GM23338 (cell line): ENCODE data around the gene RAB27B. TPM values are rescaled to one million over a fixed set of nuclear protein-coding genes. Genes with fewer than 3 reads are reported as not detected.

Experiments used
- ATAC-seq: fragments of 200-7000 bp; cut with Tn5 transposase; 3 replicates; pipeline ENCODE4 v1.9.1; 2020
- DNase-seq: peaks from one replicate; pipeline ENCODE4 v3.0.0-alpha.2; 2015; ENCODE audit warnings: low spot score
- H2AFZ ChIP-seq: fragments of 200-600 bp; sonication (generic); 2 replicates; pipeline ENCODE4 v1.8.0; 2016; ENCODE audit warnings: antibody characterized with exemption, mild to moderate bottlenecking, moderate library complexity
- H3F3A ChIP-seq: fragments of 200-600 bp; sonication (generic); replicated peaks from 2 replicates; pipeline ENCODE4 v1.8.0; 2017; ENCODE audit warnings: antibody characterized with exemption, mixed run types, low read depth
- H3K27ac ChIP-seq: fragments of 200-600 bp; sonication (generic); 2 replicates; pipeline ENCODE4 v1.6.1; 2016; ENCODE audit warnings: low read depth
- H3K27me3 ChIP-seq: fragments of 200-600 bp; sonication (generic); 2 replicates; pipeline ENCODE4 v1.8.0; 2016; ENCODE audit warnings: mild to moderate bottlenecking, mixed run types, moderate library complexity; ENCODE audit not compliant: insufficient read depth
- H3K36me3 ChIP-seq: fragments of 200-600 bp; sonication (generic); 2 replicates; pipeline ENCODE4 v1.8.0; 2016; ENCODE audit warnings: mild to moderate bottlenecking; ENCODE audit not compliant: insufficient read depth
- H3K4me1 ChIP-seq: fragments of 200-600 bp; sonication (generic); 2 replicates; pipeline ENCODE4 v1.8.0; 2016; ENCODE audit warnings: mild to moderate bottlenecking, moderate library complexity; ENCODE audit not compliant: insufficient read depth
- H3K4me2 ChIP-seq: fragments of 200-600 bp; sonication (generic); 2 replicates; pipeline ENCODE4 v1.7.1; 2017; ENCODE audit warnings: mixed run types
- H3K4me3 ChIP-seq: fragments of 200-600 bp; sonication (generic); 2 replicates; pipeline ENCODE4 v1.6.1; 2016; ENCODE audit warnings: mixed run types
- H3K79me2 ChIP-seq: fragments of 200-600 bp; sonication (generic); replicated peaks from 2 replicates; pipeline ENCODE4 v1.8.0; 2017; ENCODE audit warnings: mild to moderate bottlenecking; ENCODE audit not compliant: insufficient read depth
- H3K9me2 ChIP-seq: fragments of 200-600 bp; sonication (generic); 2 replicates; pipeline ENCODE4 v1.8.0; 2017; ENCODE audit not compliant: insufficient read depth
- H4K20me1 ChIP-seq: fragments of 200-600 bp; sonication (generic); replicated peaks from 2 replicates; pipeline ENCODE4 v1.8.0; 2017; ENCODE audit warnings: mild to moderate bottlenecking; ENCODE audit not compliant: insufficient read depth
- H3K27ac Mint-ChIP-seq: 2 replicates; pipeline ENCODE4 v1.8.0; 2020; ENCODE audit warnings: inconsistent platforms, mild to moderate bottlenecking, moderate library complexity, mixed read lengths
- H3K27me3 Mint-ChIP-seq: 3 replicates; pipeline ENCODE4 v1.8.0; 2022; ENCODE audit warnings: low read depth, mild to moderate bottlenecking, moderate library complexity, mixed read lengths, inconsistent platforms; ENCODE audit not compliant: insufficient read depth, poor library complexity
- H3K36me3 Mint-ChIP-seq: 3 replicates; pipeline ENCODE4 v1.8.0; 2021; ENCODE audit warnings: low read depth, mild to moderate bottlenecking, inconsistent platforms, moderate library complexity, mixed read lengths
- H3K4me1 Mint-ChIP-seq: 3 replicates; pipeline ENCODE4 v1.8.0; 2020; ENCODE audit warnings: mild to moderate bottlenecking, inconsistent platforms, mixed read lengths
- H3K4me3 Mint-ChIP-seq: 3 replicates; pipeline ENCODE4 v1.8.0; 2021; ENCODE audit warnings: moderate library complexity, mild to moderate bottlenecking, inconsistent platforms, mixed read lengths
- H3K9me3 Mint-ChIP-seq: 3 replicates; pipeline ENCODE4 v1.8.0; 2020; ENCODE audit warnings: moderate library complexity, mild to moderate bottlenecking, inconsistent platforms, mixed read lengths
- EZH2 ChIP-seq: fragments of 200-600 bp; sonication (generic); IDR thresholded peaks from one replicate; pipeline ENCODE4 v1.8.0; 2017; ENCODE audit warnings: antibody characterized with exemption, mild to moderate bottlenecking, low read depth; ENCODE audit not compliant: unreplicated experiment
- EZH2phosphoT487 ChIP-seq: fragments of 200-600 bp; sonication (generic); IDR thresholded peaks from one replicate; pipeline ENCODE4 v1.8.1; 2018; ENCODE audit warnings: antibody characterized with exemption; ENCODE audit not compliant: unreplicated experiment
- NANOG ChIP-seq: IDR thresholded peaks from 2 replicates; pipeline ENCODE4 v1.6.1; 2016; ENCODE audit warnings: antibody characterized with exemption, borderline replicate concordance
- STAT1 ChIP-seq: IDR thresholded peaks from one replicate; pipeline ENCODE4 v1.6.1; 2016; ENCODE audit warnings: antibody characterized with exemption; ENCODE audit not compliant: unreplicated experiment
- ZNF114 ChIP-seq: fragments of 250-450 bp; sonication (Bioruptor Pico); IDR thresholded peaks from 2 replicates; pipeline ENCODE4 v1.5.0; 2020; ENCODE audit warnings: mild to moderate bottlenecking, moderate library complexity
- ZNF331 ChIP-seq: fragments of 250-450 bp; sonication (Bioruptor Pico); IDR thresholded peaks from 2 replicates; pipeline ENCODE4 v1.5.0; 2020; ENCODE audit warnings: low read depth, mild to moderate bottlenecking, moderate library complexity
- polyA plus RNA-seq: library from polyadenylated mRNA; unstranded; fragments of >200 nt; fragmentation: Nextera tagmentation; extraction: Ambion mirVana; gene quantifications from 2 replicates; pipeline ENCODE4 v1.2.1, GENCODE V29; 2016
- total RNA-seq: library from RNA; depleted of rRNA; stranded (reverse); fragments of >200 nt; shearing (Covaris generic); gene quantifications from 2 replicates; pipeline ENCODE4 v1.2.3, GENCODE V29; 2014
- TF ChIP-seq, protein P1 (sequence below): fragments of 250-450 bp; sonication (Bioruptor Pico); IDR thresholded peaks from 2 replicates; pipeline ENCODE4 v1.5.0; 2020; ENCODE audit warnings: mild to moderate bottlenecking, moderate library complexity

RAB27B gene
- total and polyA plus RNA-seq, 2 experiments from 2014 or later, result 0.13 to 0.56 TPM

DNA sequence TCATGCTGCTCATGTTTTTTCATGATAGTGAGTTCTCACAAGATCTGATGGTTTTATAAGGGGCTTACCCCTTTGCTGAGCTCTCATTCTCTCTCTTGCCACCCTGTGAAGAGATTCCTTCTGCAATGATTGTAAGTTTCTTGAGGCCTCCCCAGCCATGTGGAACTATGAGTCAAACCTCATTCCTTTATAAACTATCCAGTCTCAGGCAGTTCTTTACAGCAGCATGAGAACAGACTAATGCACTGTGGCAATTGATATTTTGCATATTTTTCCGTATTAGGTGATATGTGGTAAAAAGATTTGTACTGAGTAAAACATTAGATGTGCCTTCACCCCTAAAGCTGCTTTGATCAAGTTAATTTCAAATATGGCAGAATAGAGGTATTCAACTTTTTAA, 48.8 kb downstream of the RAB27B start (continued):
- TF ChIP-seq, protein P1, sequence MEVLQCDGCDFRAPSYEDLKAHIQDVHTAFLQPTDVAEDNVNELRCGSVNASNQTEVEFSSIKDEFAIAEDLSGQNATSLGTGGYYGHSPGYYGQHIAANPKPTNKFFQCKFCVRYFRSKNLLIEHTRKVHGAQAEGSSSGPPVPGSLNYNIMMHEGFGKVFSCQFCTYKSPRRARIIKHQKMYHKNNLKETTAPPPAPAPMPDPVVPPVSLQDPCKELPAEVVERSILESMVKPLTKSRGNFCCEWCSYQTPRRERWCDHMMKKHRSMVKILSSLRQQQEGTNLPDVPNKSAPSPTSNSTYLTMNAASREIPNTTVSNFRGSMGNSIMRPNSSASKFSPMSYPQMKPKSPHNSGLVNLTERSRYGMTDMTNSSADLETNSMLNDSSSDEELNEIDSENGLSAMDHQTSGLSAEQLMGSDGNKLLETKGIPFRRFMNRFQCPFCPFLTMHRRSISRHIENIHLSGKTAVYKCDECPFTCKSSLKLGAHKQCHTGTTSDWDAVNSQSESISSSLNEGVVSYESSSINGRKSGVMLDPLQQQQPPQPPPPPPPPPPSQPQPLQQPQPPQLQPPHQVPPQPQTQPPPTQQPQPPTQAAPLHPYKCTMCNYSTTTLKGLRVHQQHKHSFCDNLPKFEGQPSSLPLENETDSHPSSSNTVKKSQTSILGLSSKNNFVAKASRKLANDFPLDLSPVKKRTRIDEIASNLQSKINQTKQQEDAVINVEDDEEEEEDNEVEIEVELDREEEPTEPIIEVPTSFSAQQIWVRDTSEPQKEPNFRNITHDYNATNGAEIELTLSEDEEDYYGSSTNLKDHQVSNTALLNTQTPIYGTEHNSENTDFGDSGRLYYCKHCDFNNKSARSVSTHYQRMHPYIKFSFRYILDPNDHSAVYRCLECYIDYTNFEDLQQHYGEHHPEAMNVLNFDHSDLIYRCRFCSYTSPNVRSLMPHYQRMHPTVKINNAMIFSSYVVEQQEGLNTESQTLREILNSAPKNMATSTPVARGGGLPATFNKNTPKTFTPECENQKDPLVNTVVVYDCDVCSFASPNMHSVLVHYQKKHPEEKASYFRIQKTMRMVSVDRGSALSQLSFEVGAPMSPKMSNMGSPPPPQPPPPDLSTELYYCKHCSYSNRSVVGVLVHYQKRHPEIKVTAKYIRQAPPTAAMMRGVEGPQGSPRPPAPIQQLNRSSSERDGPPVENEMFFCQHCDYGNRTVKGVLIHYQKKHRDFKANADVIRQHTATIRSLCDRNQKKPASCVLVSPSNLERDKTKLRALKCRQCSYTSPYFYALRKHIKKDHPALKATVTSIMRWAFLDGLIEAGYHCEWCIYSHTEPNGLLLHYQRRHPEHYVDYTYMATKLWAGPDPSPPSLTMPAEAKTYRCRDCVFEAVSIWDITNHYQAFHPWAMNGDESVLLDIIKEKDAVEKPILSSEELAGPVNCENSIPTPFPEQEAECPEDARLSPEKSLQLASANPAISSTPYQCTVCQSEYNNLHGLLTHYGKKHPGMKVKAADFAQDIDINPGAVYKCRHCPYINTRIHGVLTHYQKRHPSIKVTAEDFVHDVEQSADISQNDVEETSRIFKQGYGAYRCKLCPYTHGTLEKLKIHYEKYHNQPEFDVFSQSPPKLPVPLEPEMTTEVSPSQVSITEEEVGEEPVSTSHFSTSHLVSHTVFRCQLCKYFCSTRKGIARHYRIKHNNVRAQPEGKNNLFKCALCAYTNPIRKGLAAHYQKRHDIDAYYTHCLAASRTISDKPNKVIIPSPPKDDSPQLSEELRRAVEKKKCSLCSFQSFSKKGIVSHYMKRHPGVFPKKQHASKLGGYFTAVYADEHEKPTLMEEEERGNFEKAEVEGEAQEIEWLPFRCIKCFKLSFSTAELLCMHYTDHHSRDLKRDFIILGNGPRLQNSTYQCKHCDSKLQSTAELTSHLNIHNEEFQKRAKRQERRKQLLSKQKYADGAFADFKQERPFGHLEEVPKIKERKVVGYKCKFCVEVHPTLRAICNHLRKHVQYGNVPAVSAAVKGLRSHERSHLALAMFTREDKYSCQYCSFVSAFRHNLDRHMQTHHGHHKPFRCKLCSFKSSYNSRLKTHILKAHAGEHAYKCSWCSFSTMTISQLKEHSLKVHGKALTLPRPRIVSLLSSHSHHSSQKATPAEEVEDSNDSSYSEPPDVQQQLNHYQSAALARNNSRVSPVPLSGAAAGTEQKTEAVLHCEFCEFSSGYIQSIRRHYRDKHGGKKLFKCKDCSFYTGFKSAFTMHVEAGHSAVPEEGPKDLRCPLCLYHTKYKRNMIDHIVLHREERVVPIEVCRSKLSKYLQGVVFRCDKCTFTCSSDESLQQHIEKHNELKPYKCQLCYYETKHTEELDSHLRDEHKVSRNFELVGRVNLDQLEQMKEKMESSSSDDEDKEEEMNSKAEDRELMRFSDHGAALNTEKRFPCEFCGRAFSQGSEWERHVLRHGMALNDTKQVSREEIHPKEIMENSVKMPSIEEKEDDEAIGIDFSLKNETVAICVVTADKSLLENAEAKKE (CRISPR knock-in tag), result no peak

DNA sequence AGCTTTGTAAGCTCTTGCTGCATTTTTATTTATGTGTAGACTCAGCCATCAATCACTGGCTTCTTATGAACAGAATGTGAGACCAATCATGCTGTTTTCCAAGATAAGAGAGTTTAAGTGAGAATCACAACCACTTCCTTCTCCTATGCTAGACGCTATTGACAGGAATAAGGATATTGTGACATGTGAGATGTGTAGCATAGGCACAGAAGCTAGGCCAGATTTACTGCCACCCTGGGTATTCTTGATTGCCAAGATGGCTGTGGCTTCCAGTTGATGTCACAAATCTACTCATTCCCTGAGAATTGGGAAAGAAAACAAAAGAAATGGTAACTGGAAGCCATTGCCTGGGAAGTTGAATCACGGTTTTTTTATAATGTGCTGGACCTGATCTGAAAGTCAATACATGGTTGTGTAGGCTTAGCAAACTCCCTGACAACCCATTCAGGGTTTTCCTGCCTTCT, 49.9 kb downstream of the RAB27B start:
- TF ChIP-seq ZNF114 (no peak), EZH2phosphoT487 (no peak), ZNF331 (CRISPR knock-in tag) (no peak), STAT1 (no peak), EZH2 (no peak), NANOG (no peak)

More for the DNA sequence above, 49.9 kb downstream of the RAB27B start:
- H3K79me2 ChIP-seq, result no peaks in the 10 kb centered on the region
- Mint-ChIP-seq H3K27me3 (peaks cover 2% of the 10 kb centered on the region), H3K4me3 (no peak overlapping the region), H3K36me3 (no peaks in the 10 kb centered on the region), H3K27ac (no peak overlapping the region), H3K9me3 (no peaks in the 10 kb centered on the region), H3K4me1 (peaks cover 5% of the 10 kb centered on the region; the same call in 1 of the 3 replicates)
- H3K9me2 ChIP-seq, result peaks cover 7% of the 10 kb centered on the region; the same call in 1 of the 2 replicates
- no peaks in the 10 kb centered on the region for H3K36me3 ChIP-seq
- no peaks in the 10 kb centered on the region for H4K20me1 ChIP-seq
- H3K4me1 ChIP-seq, result no peaks in the 10 kb centered on the region
- no peaks in the 10 kb centered on the region for H3K27me3 ChIP-seq
- H3F3A ChIP-seq, result no peaks in the 10 kb centered on the region
- no peak overlapping the region for H3K27ac ChIP-seq
- H3K4me3 ChIP-seq, result no peak overlapping the region
- ATAC-seq (no peak), DNase-seq (no peak)
- no peak overlapping the region for H2AFZ ChIP-seq
- H3K4me2 ChIP-seq, result no peak overlapping the region
